ENCODE results near the gene IMP3. TPM values are rescaled to one million over a fixed set of nuclear protein-coding genes. Genes with fewer than 3 reads are reported as not detected.
A peak's percentile ranks its signal among the peaks of the same experiment; 100 is the strongest.

Gene IMP3
- total RNA-seq, 1 experiment from 2014 or later: 79.9 TPM

GRCh38 chr15:75673426-75674235 lies 33.6 kb upstream of the IMP3 start:
- intact Hi-C loops (cut with micrococcal nuclease): no loop called here
- ChIA-PET RAD21 (ENCODE audit: low non-redundant PET in 1 of 2, low total read pairs in 2 of 2, uncharacterized antibody in 2 of 2, unreplicated experiment in 2 of 2) (interaction anchor here in 1 of 2 experiments (1.2 kb wide), 1 partner anchor 32 kb away, joined by 3 read pairs; no protein-coding TSS in a partner anchor), POLR2A (no interaction called here), CTCF (interaction anchor here (1.2 kb wide), 1 partner anchor 13 kb away, joined by 4 read pairs; no protein-coding TSS in a partner anchor)
- DNase-seq (ENCODE audit: low read depth, low spot score) (no peak), ATAC-seq (no peak)
- BruUV-seq (replicated peaks): no TSS peak
- TF ChIP-seq FOSL1 (IDR thresholded peaks at IDR 0.05; ENCODE audit: low read depth) (no peak), REST (IDR thresholded peaks at IDR 0.05; ENCODE audit: low read depth) (no peak), JUND (IDR thresholded peaks at IDR 0.05) (no peak), EZH2phosphoT487 (IDR thresholded peaks at IDR 0.05; ENCODE audit: borderline replicate concordance) (no peak), ELF1 (IDR thresholded peaks at IDR 0.05; ENCODE audit: borderline replicate concordance, low read depth) (no peak), POLR2AphosphoS5 (IDR thresholded peaks at IDR 0.05; ENCODE audit: low read depth, low read length) (no peak), RAD21 (IDR thresholded peaks at IDR 0.05; ENCODE audit: low read depth) (no peak), ATF3 (IDR thresholded peaks at IDR 0.05) (no peak), POLR2A (IDR thresholded peaks at IDR 0.05; ENCODE audit: borderline replicate concordance, extremely low read depth, insufficient read depth, insufficient read length) (no peak), YY1 (IDR thresholded peaks at IDR 0.05; ENCODE audit: extremely low read depth, insufficient replicate concordance, low read depth, low read length) (no peak), CTCF (IDR thresholded peaks at IDR 0.05 in 2 of 3, conservative IDR thresholded peaks at IDR 0.05 in 1 of 3; ENCODE audit: borderline replicate concordance in 1 of 3, insufficient read depth in 1 of 3, low read depth in 2 of 3, low read length in 2 of 3) (no peak), ZFX (IDR thresholded peaks at IDR 0.05) (no peak), TCF7L2 (IDR thresholded peaks at IDR 0.05; ENCODE audit: borderline replicate concordance, extremely low read depth, insufficient read depth, insufficient read length) (no peak), CBX3 (IDR thresholded peaks at IDR 0.05; ENCODE audit: low read depth) (no peak), EZH2 (IDR thresholded peaks at IDR 0.05) (no peak), SP1 (IDR thresholded peaks at IDR 0.05; ENCODE audit: low read depth) (no peak)
- H3K4me2 ChIP-seq (ENCODE audit: low read length): peak overlapping the region; percentile 47
- H4K20me1 ChIP-seq (ENCODE audit: insufficient read depth): no peaks in the 10 kb centered on the region
- H3K36me3 ChIP-seq (ENCODE audit: control insufficient read depth in 1 of 2, insufficient read depth in 2 of 2, low read length in 2 of 2): no peaks in the 10 kb centered on the region
- H3K79me2 ChIP-seq (ENCODE audit: insufficient read depth, low read length): no peaks in the 10 kb centered on the region
- H3K27me3 ChIP-seq (ENCODE audit: insufficient read depth, low read length): no peaks in the 10 kb centered on the region
- H3K9ac ChIP-seq (ENCODE audit: low read length): peak overlapping the region; percentile 34
- peaks cover 27 to 54% of the 10 kb centered on the region in 2 experiments for H3K4me1 ChIP-seq (ENCODE audit: control insufficient read depth in 1 of 2, insufficient read depth in 2 of 2, low read length in 2 of 2)
- H3K4me3 ChIP-seq (replicated peaks in 1 of 2; ENCODE audit: low read depth in 1 of 2, low read length in 2 of 2): no peak overlapping the region
- H2AFZ ChIP-seq (ENCODE audit: low read depth, low read length, poor library complexity, severe bottlenecking): no peak overlapping the region
- no peaks in the 10 kb centered on the region for H3K9me2 ChIP-seq (ENCODE audit: insufficient read depth)
- no peak overlapping the region; the same call in 1 of the 2 replicates for H3K27ac ChIP-seq (ENCODE audit: low read depth, low read length)
- no peaks in the 10 kb centered on the region for H3K9me3 ChIP-seq (ENCODE audit: control insufficient read depth in 1 of 2, insufficient read depth in 1 of 2, low read depth in 1 of 2, low read length in 2 of 2)

All from HCT116 (cell line).